WTC11 (cell line): ENCODE data around the gene TRIP13. TPM values are rescaled to one million over a fixed set of nuclear protein-coding genes. Genes with fewer than 3 reads are reported as not detected.

Experiments
- ATAC-seq: fragments of 200-7000 bp; cut with Tn5 transposase; 2 replicates; pipeline ENCODE4 v1.10.0; 2021; ENCODE audit warnings: mild to moderate bottlenecking, moderate library complexity
- CTCF ChIA-PET: fragments of 300-600 bp; sonication (Branson Sonifier 250); formaldehyde crosslinking; loops from one replicate; lab custom pipeline; 2021; ENCODE audit warnings: antibody characterized with exemption; lab: Charles Lee
- POLR2A ChIA-PET: fragments of 350-600 bp; sonication (Branson Sonifier 250); formaldehyde crosslinking; loops from one replicate; lab custom pipeline; 2021; ENCODE audit warnings: antibody characterized with exemption; lab: Charles Lee
- DNase-seq: peaks from one replicate; pipeline ENCODE4 v3.0.0; 2021; ENCODE audit warnings: low spot score
- H3K27ac Mint-ChIP-seq: 2 replicates; pipeline ENCODE4 v1.8.0; 2021; ENCODE audit warnings: mixed read lengths
- H3K27me3 Mint-ChIP-seq: 2 replicates; pipeline ENCODE4 v1.8.0; 2021; ENCODE audit warnings: low read depth, mild to moderate bottlenecking, moderate library complexity, mixed read lengths
- H3K36me3 Mint-ChIP-seq: 2 replicates; pipeline ENCODE4 v1.8.0; 2021; ENCODE audit warnings: mixed read lengths
- H3K4me1 Mint-ChIP-seq: 2 replicates; pipeline ENCODE4 v1.8.0; 2022; ENCODE audit warnings: mixed read lengths
- H3K4me3 Mint-ChIP-seq: 2 replicates; pipeline ENCODE4 v1.8.0; 2021; ENCODE audit warnings: mild to moderate bottlenecking, moderate library complexity, mixed read lengths
- H3K9me3 Mint-ChIP-seq: 2 replicates; pipeline ENCODE4 v1.8.0; 2021; ENCODE audit warnings: mixed read lengths
- GABPB1 ChIP-seq: sonication (generic); formaldehyde crosslinking; IDR thresholded peaks from 2 replicates; pipeline ENCODE4 v1.8.1; 2023; ENCODE audit warnings: mild to moderate bottlenecking, missing genetic modification reagents
- GRHL2 ChIP-seq: fragments of 250-450 bp; sonication (Bioruptor Pico); IDR thresholded peaks from 2 replicates; pipeline ENCODE4 v1.8.0; 2022; ENCODE audit warnings: mild to moderate bottlenecking, moderate library complexity; ENCODE audit not compliant: insufficient replicate concordance, severe bottlenecking
- GTF2I ChIP-seq: fragments of 250-450 bp; sonication (Bioruptor Pico); conservative IDR thresholded peaks from 2 replicates; pipeline ENCODE4 v1.4.0; 2021; ENCODE audit warnings: mild to moderate bottlenecking
- NR1H2 ChIP-seq: sonication (generic); formaldehyde crosslinking; IDR thresholded peaks from 2 replicates; pipeline ENCODE4 v1.9.0; 2021; ENCODE audit warnings: mild to moderate bottlenecking, moderate library complexity, missing genetic modification reagents
- RORB ChIP-seq: fragments of 250-450 bp; sonication (Bioruptor Pico); IDR thresholded peaks from 2 replicates; pipeline ENCODE4 v1.9.0; 2021; ENCODE audit warnings: mild to moderate bottlenecking
- TEAD1 ChIP-seq: sonication (generic); formaldehyde crosslinking; IDR thresholded peaks from 2 replicates; pipeline ENCODE4 v1.8.0; 2022; ENCODE audit warnings: mild to moderate bottlenecking, missing genetic modification reagents
- ZNF121 ChIP-seq: sonication (generic); formaldehyde crosslinking; IDR thresholded peaks from 2 replicates; pipeline ENCODE4 v1.8.0; 2023; ENCODE audit warnings: missing genetic modification reagents
- ZNF219 ChIP-seq: sonication (generic); formaldehyde crosslinking; IDR thresholded peaks from 2 replicates; pipeline ENCODE4 v1.8.0; 2023; ENCODE audit warnings: missing genetic modification reagents, mild to moderate bottlenecking, borderline replicate concordance
- ZNF263 ChIP-seq: sonication (generic); formaldehyde crosslinking; IDR thresholded peaks from 2 replicates; pipeline ENCODE4 v1.8.1; 2022; ENCODE audit warnings: low read depth, mild to moderate bottlenecking, moderate library complexity, missing genetic modification reagents
- ZNF317 ChIP-seq: sonication (generic); formaldehyde crosslinking; IDR thresholded peaks from 2 replicates; pipeline ENCODE4 v1.8.1; 2023; ENCODE audit warnings: low read depth, mild to moderate bottlenecking, moderate library complexity, missing genetic modification reagents, borderline replicate concordance
- ZNF423 ChIP-seq: fragments of 250-450 bp; sonication (Bioruptor Pico); IDR thresholded peaks from 2 replicates; pipeline ENCODE4 v2.1.2; 2022; ENCODE audit warnings: mild to moderate bottlenecking, moderate library complexity
- ZNF671 ChIP-seq: fragments of 250-450 bp; sonication (Bioruptor Pico); IDR thresholded peaks from 2 replicates; pipeline ENCODE4 v1.8.0; 2021; ENCODE audit warnings: mild to moderate bottlenecking
- total RNA-seq: library from RNA; stranded (reverse); gene quantifications from 3 replicates; pipeline ENCODE4 v1.2.3, GENCODE V29; 2021
- TF ChIP-seq, protein P1 (sequence below): sonication (generic); formaldehyde crosslinking; IDR thresholded peaks from 2 replicates; pipeline ENCODE4 v1.8.1; 2023; ENCODE audit warnings: mild to moderate bottlenecking, missing genetic modification reagents, moderate library complexity
- TF ChIP-seq, protein P2 (sequence below): fragments of 250-450 bp; sonication (Bioruptor Pico); IDR thresholded peaks from 2 replicates; pipeline ENCODE4 v1.9.0; 2021; ENCODE audit warnings: mild to moderate bottlenecking, borderline replicate concordance
- TF ChIP-seq, protein P3 (sequence below): sonication (generic); formaldehyde crosslinking; IDR thresholded peaks from 2 replicates; pipeline ENCODE4 v1.8.1; 2023; ENCODE audit warnings: mild to moderate bottlenecking, missing genetic modification reagents
- TF ChIP-seq, protein P4 (sequence below): sonication (generic); formaldehyde crosslinking; IDR thresholded peaks from 2 replicates; pipeline ENCODE4 v1.8.1; 2022; ENCODE audit warnings: mild to moderate bottlenecking, missing genetic modification reagents, moderate library complexity, borderline replicate concordance
- TF ChIP-seq, protein P5 (sequence below): sonication (generic); formaldehyde crosslinking; IDR thresholded peaks from 2 replicates; pipeline ENCODE4 v1.8.1; 2023; ENCODE audit warnings: mild to moderate bottlenecking, moderate library complexity, missing genetic modification reagents
- TF ChIP-seq, protein P6 (sequence below): fragments of 250-450 bp; sonication (Bioruptor Pico); conservative IDR thresholded peaks from 2 replicates; pipeline ENCODE4 v1.9.0; 2021; ENCODE audit warnings: mild to moderate bottlenecking

TRIP13 gene
- total RNA-seq, 1 experiment from 2014 or later, result 33.7 TPM

DNA sequence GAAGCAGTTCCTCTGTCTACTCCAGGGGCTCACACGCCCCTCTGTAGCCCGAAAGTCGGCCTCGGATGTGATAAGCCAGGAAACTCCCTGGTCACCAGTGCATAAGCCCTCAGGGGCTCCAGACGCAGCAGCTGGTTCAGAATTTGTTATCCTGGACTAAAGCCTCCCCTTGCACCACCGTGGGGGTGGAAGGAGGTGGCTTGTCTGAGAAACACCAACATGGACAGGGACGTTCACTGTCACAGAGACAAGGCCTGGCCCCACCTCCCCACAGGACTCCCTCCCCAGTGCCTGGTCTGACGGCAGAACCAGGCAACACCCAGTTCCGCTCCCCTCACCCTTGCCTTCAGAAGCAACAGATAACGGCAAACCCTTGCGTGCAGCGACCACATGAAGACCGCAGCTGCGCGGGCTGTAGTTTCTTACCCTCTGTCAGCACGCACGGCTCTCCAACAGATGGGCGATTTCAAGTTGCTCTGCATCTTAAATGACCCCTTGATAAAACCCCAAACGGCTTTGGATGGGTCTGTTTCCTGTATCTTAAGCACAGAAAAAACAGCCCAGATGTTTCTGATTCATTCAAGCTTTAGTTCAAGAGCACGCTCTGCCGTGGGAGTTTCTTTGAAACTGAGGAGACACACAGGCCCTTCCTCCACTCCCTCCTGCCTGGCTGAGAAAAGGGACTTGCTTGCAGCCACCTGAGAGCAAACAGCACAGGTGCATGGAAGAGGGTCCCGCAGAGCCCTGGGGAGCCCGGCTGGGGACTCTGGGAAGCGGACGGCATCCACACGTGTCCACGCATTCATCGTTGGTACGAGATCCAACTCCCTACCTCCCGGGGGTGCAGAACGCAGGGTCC lies 71.2 kb downstream of the TRIP13 start:
- ATAC-seq (no peak), DNase-seq (no peak)
- ChIA-PET POLR2A (no interaction called here), CTCF (no interaction called here)
- Mint-ChIP-seq H3K27me3 (no peaks in the 10 kb centered on the region; the same call in 1 of the 2 replicates), H3K4me3 (no peak overlapping the region), H3K36me3 (no peaks in the 10 kb centered on the region), H3K9me3 (no peaks in the 10 kb centered on the region), H3K27ac (no peak overlapping the region), H3K4me1 (no peaks in the 10 kb centered on the region)
- no peak for TF ChIP-seq ZNF671 (CRISPR knock-in tag)
- TF ChIP-seq, protein P1, sequence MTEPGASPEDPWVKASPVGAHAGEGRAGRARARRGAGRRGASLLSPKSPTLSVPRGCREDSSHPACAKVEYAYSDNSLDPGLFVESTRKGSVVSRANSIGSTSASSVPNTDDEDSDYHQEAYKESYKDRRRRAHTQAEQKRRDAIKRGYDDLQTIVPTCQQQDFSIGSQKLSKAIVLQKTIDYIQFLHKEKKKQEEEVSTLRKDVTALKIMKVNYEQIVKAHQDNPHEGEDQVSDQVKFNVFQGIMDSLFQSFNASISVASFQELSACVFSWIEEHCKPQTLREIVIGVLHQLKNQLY (CRISPR knock-in tag), result no peak
- no peak for TF ChIP-seq GABPB1 (CRISPR knock-in tag)
- TF ChIP-seq, protein P2, sequence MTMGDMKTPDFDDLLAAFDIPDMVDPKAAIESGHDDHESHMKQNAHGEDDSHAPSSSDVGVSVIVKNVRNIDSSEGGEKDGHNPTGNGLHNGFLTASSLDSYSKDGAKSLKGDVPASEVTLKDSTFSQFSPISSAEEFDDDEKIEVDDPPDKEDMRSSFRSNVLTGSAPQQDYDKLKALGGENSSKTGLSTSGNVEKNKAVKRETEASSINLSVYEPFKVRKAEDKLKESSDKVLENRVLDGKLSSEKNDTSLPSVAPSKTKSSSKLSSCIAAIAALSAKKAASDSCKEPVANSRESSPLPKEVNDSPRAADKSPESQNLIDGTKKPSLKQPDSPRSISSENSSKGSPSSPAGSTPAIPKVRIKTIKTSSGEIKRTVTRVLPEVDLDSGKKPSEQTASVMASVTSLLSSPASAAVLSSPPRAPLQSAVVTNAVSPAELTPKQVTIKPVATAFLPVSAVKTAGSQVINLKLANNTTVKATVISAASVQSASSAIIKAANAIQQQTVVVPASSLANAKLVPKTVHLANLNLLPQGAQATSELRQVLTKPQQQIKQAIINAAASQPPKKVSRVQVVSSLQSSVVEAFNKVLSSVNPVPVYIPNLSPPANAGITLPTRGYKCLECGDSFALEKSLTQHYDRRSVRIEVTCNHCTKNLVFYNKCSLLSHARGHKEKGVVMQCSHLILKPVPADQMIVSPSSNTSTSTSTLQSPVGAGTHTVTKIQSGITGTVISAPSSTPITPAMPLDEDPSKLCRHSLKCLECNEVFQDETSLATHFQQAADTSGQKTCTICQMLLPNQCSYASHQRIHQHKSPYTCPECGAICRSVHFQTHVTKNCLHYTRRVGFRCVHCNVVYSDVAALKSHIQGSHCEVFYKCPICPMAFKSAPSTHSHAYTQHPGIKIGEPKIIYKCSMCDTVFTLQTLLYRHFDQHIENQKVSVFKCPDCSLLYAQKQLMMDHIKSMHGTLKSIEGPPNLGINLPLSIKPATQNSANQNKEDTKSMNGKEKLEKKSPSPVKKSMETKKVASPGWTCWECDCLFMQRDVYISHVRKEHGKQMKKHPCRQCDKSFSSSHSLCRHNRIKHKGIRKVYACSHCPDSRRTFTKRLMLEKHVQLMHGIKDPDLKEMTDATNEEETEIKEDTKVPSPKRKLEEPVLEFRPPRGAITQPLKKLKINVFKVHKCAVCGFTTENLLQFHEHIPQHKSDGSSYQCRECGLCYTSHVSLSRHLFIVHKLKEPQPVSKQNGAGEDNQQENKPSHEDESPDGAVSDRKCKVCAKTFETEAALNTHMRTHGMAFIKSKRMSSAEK (CRISPR knock-in tag), result no peak
- no peak for TF ChIP-seq TEAD1 (CRISPR knock-in tag)
- TF ChIP-seq, protein P3, sequence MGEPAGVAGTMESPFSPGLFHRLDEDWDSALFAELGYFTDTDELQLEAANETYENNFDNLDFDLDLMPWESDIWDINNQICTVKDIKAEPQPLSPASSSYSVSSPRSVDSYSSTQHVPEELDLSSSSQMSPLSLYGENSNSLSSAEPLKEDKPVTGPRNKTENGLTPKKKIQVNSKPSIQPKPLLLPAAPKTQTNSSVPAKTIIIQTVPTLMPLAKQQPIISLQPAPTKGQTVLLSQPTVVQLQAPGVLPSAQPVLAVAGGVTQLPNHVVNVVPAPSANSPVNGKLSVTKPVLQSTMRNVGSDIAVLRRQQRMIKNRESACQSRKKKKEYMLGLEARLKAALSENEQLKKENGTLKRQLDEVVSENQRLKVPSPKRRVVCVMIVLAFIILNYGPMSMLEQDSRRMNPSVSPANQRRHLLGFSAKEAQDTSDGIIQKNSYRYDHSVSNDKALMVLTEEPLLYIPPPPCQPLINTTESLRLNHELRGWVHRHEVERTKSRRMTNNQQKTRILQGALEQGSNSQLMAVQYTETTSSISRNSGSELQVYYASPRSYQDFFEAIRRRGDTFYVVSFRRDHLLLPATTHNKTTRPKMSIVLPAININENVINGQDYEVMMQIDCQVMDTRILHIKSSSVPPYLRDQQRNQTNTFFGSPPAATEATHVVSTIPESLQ (CRISPR knock-in tag), result no peak
- TF ChIP-seq ZNF121 (CRISPR knock-in tag), result no peak
- no peak for TF ChIP-seq RORB
- TF ChIP-seq, protein P4, sequence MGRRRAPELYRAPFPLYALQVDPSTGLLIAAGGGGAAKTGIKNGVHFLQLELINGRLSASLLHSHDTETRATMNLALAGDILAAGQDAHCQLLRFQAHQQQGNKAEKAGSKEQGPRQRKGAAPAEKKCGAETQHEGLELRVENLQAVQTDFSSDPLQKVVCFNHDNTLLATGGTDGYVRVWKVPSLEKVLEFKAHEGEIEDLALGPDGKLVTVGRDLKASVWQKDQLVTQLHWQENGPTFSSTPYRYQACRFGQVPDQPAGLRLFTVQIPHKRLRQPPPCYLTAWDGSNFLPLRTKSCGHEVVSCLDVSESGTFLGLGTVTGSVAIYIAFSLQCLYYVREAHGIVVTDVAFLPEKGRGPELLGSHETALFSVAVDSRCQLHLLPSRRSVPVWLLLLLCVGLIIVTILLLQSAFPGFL (CRISPR knock-in tag), result no peak
- TF ChIP-seq, protein P5, sequence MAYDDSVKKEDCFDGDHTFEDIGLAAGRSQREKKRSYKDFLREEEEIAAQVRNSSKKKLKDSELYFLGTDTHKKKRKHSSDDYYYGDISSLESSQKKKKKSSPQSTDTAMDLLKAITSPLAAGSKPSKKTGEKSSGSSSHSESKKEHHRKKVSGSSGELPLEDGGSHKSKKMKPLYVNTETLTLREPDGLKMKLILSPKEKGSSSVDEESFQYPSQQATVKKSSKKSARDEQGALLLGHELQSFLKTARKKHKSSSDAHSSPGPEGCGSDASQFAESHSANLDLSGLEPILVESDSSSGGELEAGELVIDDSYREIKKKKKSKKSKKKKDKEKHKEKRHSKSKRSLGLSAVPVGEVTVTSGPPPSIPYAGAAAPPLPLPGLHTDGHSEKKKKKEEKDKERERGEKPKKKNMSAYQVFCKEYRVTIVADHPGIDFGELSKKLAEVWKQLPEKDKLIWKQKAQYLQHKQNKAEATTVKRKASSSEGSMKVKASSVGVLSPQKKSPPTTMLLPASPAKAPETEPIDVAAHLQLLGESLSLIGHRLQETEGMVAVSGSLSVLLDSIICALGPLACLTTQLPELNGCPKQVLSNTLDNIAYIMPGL, result no peak
- TF ChIP-seq ZNF263 (CRISPR knock-in tag), result no peak
- TF ChIP-seq GTF2I (CRISPR knock-in tag), result no peak
- TF ChIP-seq, protein P6, sequence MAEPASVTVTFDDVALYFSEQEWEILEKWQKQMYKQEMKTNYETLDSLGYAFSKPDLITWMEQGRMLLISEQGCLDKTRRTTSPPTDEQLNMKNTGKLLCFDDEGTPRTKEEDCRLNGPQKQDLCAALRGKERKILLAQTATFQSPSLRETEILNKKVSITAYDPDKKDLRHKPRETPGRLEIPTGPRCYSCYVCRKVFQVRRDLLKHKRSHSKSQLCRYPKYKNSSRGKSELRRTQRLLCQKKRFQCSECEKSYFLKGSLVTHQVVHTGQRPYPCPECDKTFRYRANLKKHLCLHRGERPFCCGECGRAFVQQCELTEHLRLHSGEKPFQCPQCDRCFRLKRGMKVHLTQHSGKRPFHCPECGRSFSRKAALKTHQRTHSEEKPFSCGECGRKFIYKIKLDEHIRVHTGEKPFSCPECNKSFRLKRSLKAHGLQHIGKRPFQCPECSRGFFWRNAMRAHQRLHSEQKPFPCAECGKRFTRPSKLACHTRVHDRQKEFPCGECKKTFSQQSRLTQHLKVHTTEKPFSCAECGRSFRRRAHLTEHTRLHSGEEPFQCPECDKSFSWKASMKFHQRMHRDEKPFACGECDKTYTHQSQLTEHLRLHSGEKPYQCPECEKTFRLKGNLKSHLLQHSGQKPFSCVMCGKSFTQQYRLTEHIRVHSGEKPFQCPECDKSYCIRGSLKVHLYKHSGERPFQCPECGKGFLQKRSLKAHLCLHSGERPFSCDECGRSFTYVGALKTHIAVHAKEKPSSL (CRISPR knock-in tag), result no peak
- no peak for TF ChIP-seq ZNF317
- TF ChIP-seq NR1H2, result no peak
- no peak for TF ChIP-seq ZNF219
- TF ChIP-seq ZNF423 (CRISPR knock-in tag), result no peak
- TF ChIP-seq GRHL2 (CRISPR knock-in tag), result no peak
